GM19043 (cell line): ENCODE measurements around the gene SGMS1.
"Not testable (repeated sequence)": the region's sequence is repeated elsewhere in the genome, so short reads cannot be mapped to it uniquely, and the experiment has no call there.

ENCODE experiments used
- ATAC-seq: cut with Tn5 transposase; IDR thresholded peaks from one replicate; pipeline ENCODE4 v1.9.1; 2021; ENCODE audit warnings: low read depth; ENCODE audit not compliant: unreplicated experiment

The SGMS1 gene

DNA sequence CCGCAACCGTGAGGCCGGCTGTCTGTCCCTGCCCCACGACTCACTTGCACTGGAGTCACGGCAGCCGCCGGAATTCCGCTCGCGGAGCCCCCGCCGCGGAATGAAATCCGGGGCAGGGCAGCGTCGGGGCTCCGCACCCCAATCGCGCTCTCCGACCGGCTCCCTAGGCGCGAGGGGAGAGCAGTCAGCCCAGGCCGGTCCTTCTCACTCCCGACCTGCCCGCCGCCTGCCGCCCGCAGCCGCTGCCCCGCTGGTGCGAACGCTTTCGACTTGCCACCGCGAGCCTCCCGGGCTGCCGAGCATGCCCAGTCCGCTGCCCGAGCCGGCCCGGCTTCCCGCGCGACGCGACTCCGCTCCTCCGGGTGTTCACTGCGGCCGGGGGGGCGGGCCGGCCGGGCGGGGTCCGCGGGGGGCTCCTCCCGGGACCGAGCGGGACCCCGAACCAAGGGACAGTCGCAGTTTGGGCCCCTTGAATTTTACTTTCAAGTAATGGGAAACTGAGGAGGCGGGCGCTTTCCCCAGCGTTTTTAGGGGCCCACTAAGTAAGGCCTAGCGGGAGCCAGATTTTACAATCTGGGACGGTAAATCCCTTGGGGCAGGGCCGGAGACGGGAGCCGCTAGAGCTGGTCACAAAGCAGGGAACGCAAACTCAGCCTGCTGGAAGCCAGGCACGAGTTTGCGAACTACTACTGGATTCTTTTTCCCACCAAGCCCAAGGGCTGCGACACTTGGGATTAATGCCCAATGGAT lies at the start of gene SGMS1:
Gene SGMS1 (minus strand): TSS at position 294 of the 750 bp plus-strand sequence. CDS start 279,842 bp downstream, outside the sequence.
- ATAC-seq: peak; percentile 15

DNA sequence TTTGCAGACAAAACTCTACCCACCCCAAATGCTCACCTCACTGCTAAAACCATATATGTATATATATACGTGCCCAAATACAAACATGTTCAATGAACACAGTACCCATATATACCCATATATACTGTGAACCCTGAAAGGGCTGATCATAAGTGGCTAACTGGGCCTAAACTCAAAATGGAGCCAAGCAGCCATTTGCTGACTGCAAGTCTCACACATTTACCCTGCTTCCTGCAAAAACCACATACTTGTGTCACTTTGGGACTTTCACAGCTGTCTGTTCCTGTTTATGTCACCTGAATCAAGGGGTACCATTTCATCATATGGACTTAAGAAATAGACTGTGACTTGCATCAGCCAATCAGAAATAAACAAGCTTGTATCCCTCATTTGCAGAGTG lies 48.4 kb upstream of the SGMS1 start:
- ATAC-seq: not testable (repeated sequence)

DNA sequence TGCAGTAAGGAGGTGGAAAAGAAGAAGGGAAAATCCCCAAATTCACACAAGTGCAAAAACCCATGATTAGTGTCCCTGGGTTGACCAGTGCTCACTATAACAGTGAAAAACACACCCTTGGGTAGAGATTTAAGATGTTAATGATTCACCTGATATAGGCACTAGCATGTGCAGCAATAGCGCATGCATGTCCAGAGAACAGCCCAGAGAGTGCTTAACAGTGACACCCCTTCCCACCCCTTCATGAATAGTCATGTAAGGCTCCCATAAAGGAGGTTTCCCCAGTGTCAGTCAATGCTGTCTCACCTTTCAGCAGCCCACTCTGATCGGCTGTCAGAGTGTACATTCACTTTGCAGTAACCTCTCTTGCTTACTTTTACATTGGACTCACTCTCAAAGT lies 47.9 kb upstream of the SGMS1 start:
- not testable (repeated sequence) for ATAC-seq

GRCh38 chr10:50669957-50670356 lies 46.2 kb upstream of the SGMS1 start:
- not testable (repeated sequence) for ATAC-seq

- ATAC-seq: not testable (repeated sequence)
Observed at GRCh38 chr10:50667353-50667752, 43.6 kb upstream of the SGMS1 start.

GRCh38 chr10:50662420-50662819 lies 38.7 kb upstream of the SGMS1 start:
- ATAC-seq: not testable (repeated sequence)

DNA sequence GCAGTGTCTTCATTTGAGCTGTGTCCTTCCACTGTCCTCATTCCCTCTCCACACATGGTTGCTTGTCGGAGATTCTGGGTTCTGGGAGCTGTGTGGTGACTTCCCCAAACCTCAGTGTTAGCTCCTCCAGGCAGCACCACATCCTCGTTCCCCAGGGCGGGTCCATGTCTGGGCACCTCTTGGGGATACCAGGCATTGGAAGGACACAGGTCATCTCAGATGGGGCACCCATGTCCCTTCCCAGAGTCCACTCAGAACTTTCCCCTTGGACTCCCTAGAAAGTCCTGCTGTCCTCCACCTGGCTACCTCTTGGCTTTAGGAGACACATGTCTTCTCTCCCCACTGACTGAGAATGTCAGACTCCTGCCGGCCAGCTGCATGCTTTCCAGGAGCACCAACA lies 37.8 kb upstream of the SGMS1 start:
- ATAC-seq: not testable (repeated sequence)

DNA sequence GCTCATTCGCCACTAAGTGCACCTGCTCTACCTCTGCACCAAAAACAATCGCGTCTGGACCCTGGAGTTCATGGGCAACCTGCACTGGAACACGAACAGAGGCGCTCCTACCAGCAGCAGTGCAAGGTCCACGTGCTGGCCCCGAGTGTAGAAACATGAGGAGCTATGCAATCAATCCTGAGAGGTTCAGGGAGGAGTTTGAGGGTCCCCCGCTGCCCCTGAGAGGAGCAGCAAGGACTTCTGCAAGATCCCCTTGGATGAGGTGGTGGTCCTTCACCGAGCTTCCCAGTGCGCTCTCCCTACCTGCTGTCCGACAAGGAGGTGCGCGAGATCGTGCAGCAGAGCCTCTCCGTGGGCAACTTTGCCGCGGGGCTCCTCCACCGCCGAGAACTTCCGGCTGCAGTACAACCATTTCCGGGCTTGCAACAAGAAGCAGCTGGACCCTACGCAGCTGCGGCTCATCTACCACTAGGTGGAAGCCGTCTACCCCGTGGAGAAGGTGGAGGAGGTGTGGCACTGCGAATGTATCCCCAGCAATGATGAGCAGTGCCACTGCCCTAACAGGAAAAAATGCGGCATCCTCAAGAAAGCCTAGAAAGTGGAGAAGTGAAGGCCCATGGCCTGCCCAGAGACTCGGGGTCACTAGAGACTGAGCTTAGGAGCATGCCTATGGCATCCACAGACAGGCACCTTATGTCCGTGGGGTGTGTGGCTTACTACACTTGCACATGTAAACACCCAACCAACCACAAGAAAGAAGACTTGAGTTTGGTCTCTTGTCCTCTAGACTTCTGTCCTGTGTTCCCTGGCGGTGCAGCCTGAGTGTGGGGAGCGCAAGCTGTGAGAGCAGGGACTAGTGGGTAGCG lies 36.3 kb upstream of the SGMS1 start:
- ATAC-seq: peak; percentile 90

DNA sequence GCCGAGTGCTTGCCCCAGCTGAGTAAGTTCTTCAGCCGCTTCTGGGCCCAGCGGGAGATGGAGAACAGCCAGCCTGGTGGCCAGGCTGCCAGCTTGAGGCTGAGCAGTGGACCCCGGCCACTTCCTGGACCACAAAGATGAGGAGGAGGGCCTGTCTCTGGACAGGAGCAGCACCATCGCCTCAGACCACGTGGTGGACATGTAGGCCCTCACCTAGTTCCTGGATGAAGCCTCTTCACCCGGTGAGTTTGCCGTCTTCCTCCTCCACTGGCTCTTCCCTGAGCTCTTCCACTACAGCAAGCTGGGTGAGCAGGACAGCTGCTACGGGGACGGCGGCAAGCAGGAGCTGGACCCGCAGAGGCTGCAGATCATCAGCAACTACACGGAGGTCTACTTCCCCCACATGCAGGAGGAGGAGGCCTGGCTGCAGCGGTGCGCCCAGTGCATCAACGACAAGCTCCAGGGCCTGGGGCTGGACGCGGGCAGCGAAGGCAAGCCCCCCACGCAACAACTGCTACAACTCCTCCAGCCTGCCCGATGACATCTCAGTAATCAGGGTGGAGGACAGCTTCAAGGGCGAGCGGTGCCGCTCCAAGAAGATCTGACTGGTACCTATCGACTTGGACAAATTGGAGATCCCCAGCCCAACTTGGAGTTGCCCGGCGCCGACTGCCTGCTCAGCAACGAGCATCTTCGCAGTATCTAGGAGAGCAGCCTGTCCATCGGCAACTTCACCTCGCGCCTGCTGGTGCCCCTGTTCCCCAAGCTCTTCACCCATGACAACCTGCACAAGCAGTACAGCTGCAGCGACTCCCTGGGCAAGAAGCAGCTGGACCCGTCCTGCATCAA lies 35.5 kb upstream of the SGMS1 start:
- ATAC-seq: not testable (repeated sequence)

DNA sequence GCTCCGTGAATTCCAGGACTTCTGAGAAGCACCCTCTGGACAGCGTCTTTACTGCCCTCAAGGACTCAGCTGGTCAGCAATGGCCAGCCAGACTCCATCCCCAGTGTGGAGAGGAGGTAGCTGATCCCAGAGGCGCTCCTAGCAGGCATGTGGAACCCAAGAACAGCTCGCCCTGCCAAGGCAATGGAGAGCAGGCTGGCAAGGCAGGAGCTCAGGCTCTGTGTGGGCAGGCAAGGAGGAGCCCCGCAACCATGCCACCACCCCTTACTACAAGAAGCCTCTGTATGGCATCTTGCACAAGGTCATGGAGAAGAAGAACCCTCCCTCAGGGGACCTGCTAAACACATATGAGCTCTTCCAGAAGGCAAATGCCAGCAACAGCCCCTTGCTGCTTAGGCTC lies 34.4 kb upstream of the SGMS1 start:
- no peak for ATAC-seq

DNA sequence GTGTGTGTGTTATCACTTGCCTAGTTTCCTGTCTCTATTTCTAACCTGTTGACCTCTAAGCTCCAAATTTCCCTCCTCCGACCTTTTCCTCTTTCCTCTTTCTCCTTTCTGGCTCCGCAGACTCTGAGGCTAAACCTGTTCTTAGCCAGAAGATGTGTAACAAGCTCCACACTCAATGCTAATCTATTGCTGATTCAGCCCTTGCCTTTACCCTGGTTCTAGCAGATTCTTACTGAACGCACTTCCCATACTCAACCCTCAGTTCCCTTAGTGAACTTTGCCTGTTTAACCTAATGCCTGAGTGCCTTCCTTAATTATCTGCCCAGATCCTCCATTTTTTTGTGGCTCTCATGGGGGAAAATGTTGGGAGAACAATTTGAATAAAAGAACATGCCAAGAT lies 30.0 kb upstream of the SGMS1 start:
- no peak for ATAC-seq

GRCh38 chr10:50653142-50653541 lies 29.4 kb upstream of the SGMS1 start:
- ATAC-seq: peak; percentile 38

GRCh38 chr10:50651808-50652207 lies 28.1 kb upstream of the SGMS1 start:
- no peak for ATAC-seq

- no peak for ATAC-seq
Observed at GRCh38 chr10:50650481-50650880, 26.7 kb upstream of the SGMS1 start.

DNA sequence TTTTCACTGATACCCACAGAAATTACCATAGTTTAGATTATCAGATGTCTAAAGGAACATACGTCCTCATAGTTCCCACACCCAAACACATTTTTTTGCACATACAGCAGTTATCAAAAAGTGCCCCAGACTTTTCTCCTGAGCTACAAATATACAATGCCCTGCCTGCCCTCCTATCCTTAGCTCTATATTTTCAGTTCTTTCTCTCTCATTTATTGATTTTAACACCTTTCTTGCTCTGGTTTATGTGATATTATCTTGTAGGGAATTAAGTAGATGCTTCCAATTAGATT lies 25.1 kb upstream of the SGMS1 start:
- no peak for ATAC-seq

- ATAC-seq: peak; percentile 75
Observed at GRCh38 chr10:50648089-50648934, 24.6 kb upstream of the SGMS1 start.

- not testable (repeated sequence) for ATAC-seq
Observed at GRCh38 chr10:50647350-50647749, 23.6 kb upstream of the SGMS1 start.

- no peak for ATAC-seq
Observed at GRCh38 chr10:50645236-50645635, 21.5 kb upstream of the SGMS1 start.

- ATAC-seq: no peak
Observed at GRCh38 chr10:50641626-50642025, 17.9 kb upstream of the SGMS1 start.

- no peak for ATAC-seq
Observed at GRCh38 chr10:50640238-50640637, 16.5 kb upstream of the SGMS1 start.
